HG03280 (cell line): ENCODE results near the gene HAAO.

ENCODE experiments used
- ATAC-seq: cut with Tn5 transposase; IDR thresholded peaks from one replicate; pipeline ENCODE4 v1.9.1; 2021; ENCODE audit warnings: mild to moderate bottlenecking, moderate library complexity; ENCODE audit not compliant: unreplicated experiment

The HAAO gene

GRCh38 chr2:42769583-42770287 is 22.6 kb downstream of the HAAO start:
- ATAC-seq: no peak

GRCh38 chr2:42768706-42769256 is 23.6 kb downstream of the HAAO start:
- no peak for ATAC-seq

GRCh38 chr2:42767899-42768705 is 24.3 kb downstream of the HAAO start:
- ATAC-seq: no peak

GRCh38 chr2:42767080-42767898 is 25.1 kb downstream of the HAAO start:
- ATAC-seq: no peak

GRCh38 chr2:42765686-42766085 is 26.7 kb downstream of the HAAO start:
- no peak for ATAC-seq

GRCh38 chr2:42764901-42765300 is 27.5 kb downstream of the HAAO start:
- no peak for ATAC-seq

- ATAC-seq: no peak
Observed at GRCh38 chr2:42764096-42764495, 28.3 kb downstream of the HAAO start, which contains the start of gene OXER1. Gene OXER1, minus strand, starts transcription at chr2:42764135. Its CDS starts 73 bp downstream, at chr2:42764062.

- ATAC-seq: no peak
Observed at GRCh38 chr2:42762823-42763804, 29.3 kb downstream of the HAAO start.

GRCh38 chr2:42762155-42762554 is 30.2 kb downstream of the HAAO start:
- no peak for ATAC-seq

- ATAC-seq: no peak
Observed at GRCh38 chr2:42761554-42761953, 30.8 kb downstream of the HAAO start.

- no peak for ATAC-seq
Observed at GRCh38 chr2:42758751-42759150, 33.6 kb downstream of the HAAO start.

- ATAC-seq: no peak
Observed at GRCh38 chr2:42757981-42758740, 34.2 kb downstream of the HAAO start.

- ATAC-seq: no peak
Observed at GRCh38 chr2:42756966-42757513, 35.3 kb downstream of the HAAO start.

GRCh38 chr2:42756150-42756775 is 36.1 kb downstream of the HAAO start:
- no peak for ATAC-seq

GRCh38 chr2:42755191-42755880 is 37.0 kb downstream of the HAAO start:
- no peak for ATAC-seq

GRCh38 chr2:42754776-42755140 is 37.6 kb downstream of the HAAO start:
- no peak for ATAC-seq

GRCh38 chr2:42754021-42754775 is 38.2 kb downstream of the HAAO start:
- peak; percentile 68 for ATAC-seq
